Measurements from ENCODE around the gene SAMD8. TPM values are rescaled to one million over a fixed set of nuclear protein-coding genes. Genes with fewer than 3 reads are reported as not detected.

SAMD8 gene
- total and polyA plus RNA-seq, 2 donors (not counting 3 experiments of a cell fraction or from before 2014, with no cell fraction given): 19.6 to 22.8 TPM

DNA sequence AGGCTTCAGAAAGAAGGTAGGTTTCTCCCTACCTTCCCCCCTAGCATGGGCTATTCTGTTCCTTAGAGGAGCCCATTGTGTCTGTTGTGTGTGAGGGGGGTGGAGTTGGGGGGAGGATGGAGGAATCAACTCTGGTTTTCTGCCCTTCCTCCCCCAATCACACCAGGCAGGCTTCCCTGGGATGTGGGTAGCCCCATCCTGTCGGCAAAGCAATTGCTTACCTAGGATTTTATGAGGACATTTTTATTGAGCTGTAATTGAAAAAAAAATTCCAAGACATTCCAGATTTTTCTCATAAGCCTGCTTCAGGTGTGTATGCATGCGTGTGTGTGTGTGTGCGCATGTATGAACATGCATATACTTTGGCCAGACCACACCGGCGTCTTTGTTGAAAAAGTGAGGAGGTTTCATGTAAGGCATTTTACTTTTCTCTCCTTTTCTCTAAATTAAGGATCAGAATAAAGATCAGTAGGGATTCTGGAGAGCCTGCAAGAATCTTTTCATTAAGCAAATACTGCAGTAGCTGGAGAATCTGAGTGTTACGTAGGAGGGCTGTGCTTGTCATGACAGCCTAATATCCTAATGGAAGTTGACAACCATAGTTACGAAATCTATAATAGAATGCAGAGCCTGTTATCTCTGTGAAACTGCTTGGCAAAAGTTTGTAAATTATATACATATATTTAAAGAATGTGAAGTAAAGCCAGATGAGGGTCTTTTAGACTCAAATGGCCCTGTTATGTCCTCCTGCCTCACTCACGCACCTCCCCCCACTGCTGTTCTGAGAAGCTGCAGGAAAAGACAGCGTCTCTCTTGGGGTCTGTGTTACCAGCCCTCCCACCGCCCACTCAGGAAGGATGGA lies 27.3 kb upstream of the SAMD8 start:
- POLR2A ChIA-PET: no interaction called here
- no TSS peak for BruUV-seq (replicated peaks)
- no peak overlapping the region for H3K27ac ChIP-seq (ENCODE audit: insufficient read depth, low read depth, low read length)
- peaks cover 3 to 6% of the 10 kb centered on the region in 2 experiments for H3K27me3 ChIP-seq (ENCODE audit: control insufficient read depth in 2 of 2, insufficient read depth in 2 of 2, low read length in 2 of 2)
- intact Hi-C loops (cut with micrococcal nuclease): no loop called here
- H3K36me3 ChIP-seq (ENCODE audit: control insufficient read depth in 2 of 2, extremely low read depth in 1 of 2, insufficient read depth in 2 of 2, low read length in 2 of 2): no peaks in the 10 kb centered on the region
- CTCF ChIA-PET: no interaction called here
- H3K79me2 ChIP-seq (ENCODE audit: control insufficient read depth, insufficient read depth, low read length): no peaks in the 10 kb centered on the region
- H3K9me1 ChIP-seq (replicated peaks; ENCODE audit: control insufficient read depth, extremely low read depth, insufficient read depth, low read length): no peaks in the 10 kb centered on the region
- DNase-seq (ENCODE audit: low read depth, low spot score) (no peak), FAIRE-seq (no peak)
- H3K4me1 ChIP-seq (ENCODE audit: control insufficient read depth, extremely low read depth, insufficient read depth, low read length): no peaks in the 10 kb centered on the region
- no peak overlapping the region for H2AFZ ChIP-seq (ENCODE audit: low read depth, low read length)
- no peak overlapping the region for H3K4me3 ChIP-seq (replicated peaks in 1 of 3; ENCODE audit: insufficient read depth in 1 of 3, low read depth in 1 of 3, low read length in 3 of 3)
- no peak overlapping the region for H3K9ac ChIP-seq (replicated peaks; ENCODE audit: extremely low read depth, insufficient read depth, low read length)
- no peaks in the 10 kb centered on the region for H3K9me3 ChIP-seq (replicated peaks; ENCODE audit: control insufficient read depth, insufficient read depth, low read length)
- H4K20me1 ChIP-seq (replicated peaks; ENCODE audit: control insufficient read depth, extremely low read depth, insufficient read depth, low read length): no peaks in the 10 kb centered on the region
- TF ChIP-seq POLR2AphosphoS5 (IDR thresholded peaks at IDR 0.05; ENCODE audit: insufficient read depth, low read depth, low read length): no peak
- no peak for TF ChIP-seq EZH2 (IDR thresholded peaks at IDR 0.05; ENCODE audit: borderline replicate concordance, low read depth, low read length, severe bottlenecking)
- no peak overlapping the region for H3K4me2 ChIP-seq (ENCODE audit: insufficient read depth, low read length)
- dilution Hi-C loops (cut with MboI; ENCODE audit: extremely low pct_ligation_motif_present, low sequenced_read_pairs): no loop called here

DNA sequence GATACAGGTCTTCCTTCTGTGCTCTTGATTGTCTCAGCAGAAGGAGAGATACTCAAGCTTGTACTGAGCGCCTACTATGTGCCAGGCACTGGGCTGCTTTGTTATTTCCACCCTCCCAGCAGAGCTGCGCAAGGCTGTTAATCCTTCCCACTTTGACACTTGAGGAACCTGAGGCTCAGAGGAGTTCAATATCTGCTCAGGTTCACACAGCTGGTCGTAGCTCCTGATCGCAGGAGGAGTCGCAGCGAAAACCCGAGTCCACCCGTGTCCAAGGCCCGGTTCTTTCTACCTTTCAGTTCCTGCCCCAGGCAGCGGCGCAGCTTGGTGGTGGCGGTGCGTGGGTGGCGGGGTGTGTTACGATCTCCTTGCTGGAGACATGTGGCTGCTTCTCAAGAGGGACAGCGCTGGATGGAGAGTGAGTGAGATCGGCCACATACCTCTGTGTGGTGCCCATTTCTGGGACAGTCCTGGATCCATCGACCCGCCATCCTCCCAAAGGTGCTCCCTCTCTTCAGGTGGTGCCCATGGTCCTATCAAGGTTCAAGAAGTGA lies 26.5 kb upstream of the SAMD8 start:
- H3K79me2 ChIP-seq (ENCODE audit: control insufficient read depth, insufficient read depth, low read length): no peaks in the 10 kb centered on the region
- H3K4me3 ChIP-seq (replicated peaks in 1 of 3; ENCODE audit: insufficient read depth in 1 of 3, low read depth in 1 of 3, low read length in 3 of 3): no peak overlapping the region
- H3K9me3 ChIP-seq (replicated peaks; ENCODE audit: control insufficient read depth, insufficient read depth, low read length): no peaks in the 10 kb centered on the region
- FAIRE-seq: no peak
- no peak overlapping the region for H2AFZ ChIP-seq (ENCODE audit: low read depth, low read length)
- BruUV-seq (replicated peaks): no TSS peak
- POLR2A ChIA-PET: no interaction called here
- H4K20me1 ChIP-seq (replicated peaks; ENCODE audit: control insufficient read depth, extremely low read depth, insufficient read depth, low read length): no peaks in the 10 kb centered on the region
- no peak overlapping the region for H3K27ac ChIP-seq (ENCODE audit: insufficient read depth, low read depth, low read length)
- dilution Hi-C loops (cut with MboI; ENCODE audit: extremely low pct_ligation_motif_present, low sequenced_read_pairs) (no loop called here), intact Hi-C loops (cut with micrococcal nuclease) (no loop called here)
- H3K9ac ChIP-seq (replicated peaks; ENCODE audit: extremely low read depth, insufficient read depth, low read length): no peak overlapping the region
- DNase-seq (ENCODE audit: low read depth, low spot score): no peak
- H3K27me3 ChIP-seq (ENCODE audit: control insufficient read depth in 2 of 2, insufficient read depth in 2 of 2, low read length in 2 of 2): peaks cover 3 to 6% of the 10 kb centered on the region in 2 experiments
- no peak overlapping the region for H3K4me2 ChIP-seq (ENCODE audit: insufficient read depth, low read length)
- TF ChIP-seq, protein P1, sequence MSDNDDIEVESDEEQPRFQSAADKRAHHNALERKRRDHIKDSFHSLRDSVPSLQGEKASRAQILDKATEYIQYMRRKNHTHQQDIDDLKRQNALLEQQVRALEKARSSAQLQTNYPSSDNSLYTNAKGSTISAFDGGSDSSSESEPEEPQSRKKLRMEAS (IDR thresholded peaks at IDR 0.05; ENCODE audit: insufficient read depth, insufficient read length): no peak
- TF ChIP-seq POLR2AphosphoS5 (IDR thresholded peaks at IDR 0.05; ENCODE audit: insufficient read depth, low read depth, low read length) (no peak), MYC (IDR thresholded peaks at IDR 0.05; ENCODE audit: low read depth, low read length) (no peak), EZH2 (IDR thresholded peaks at IDR 0.05; ENCODE audit: borderline replicate concordance, low read depth, low read length, severe bottlenecking) (no peak), POLR2A (IDR thresholded peaks at IDR 0.05; ENCODE audit: low read depth, low read length) (no peak), JUN (IDR thresholded peaks at IDR 0.05; ENCODE audit: borderline replicate concordance, insufficient read depth, insufficient read length, low read depth) (no peak), GATA2 (IDR thresholded peaks at IDR 0.05; ENCODE audit: insufficient read depth, insufficient read length, low read depth, low read length) (no peak), FOS (IDR thresholded peaks at IDR 0.05; ENCODE audit: borderline replicate concordance, insufficient read depth, low read length) (no peak)
- TF ChIP-seq, protein P2, sequence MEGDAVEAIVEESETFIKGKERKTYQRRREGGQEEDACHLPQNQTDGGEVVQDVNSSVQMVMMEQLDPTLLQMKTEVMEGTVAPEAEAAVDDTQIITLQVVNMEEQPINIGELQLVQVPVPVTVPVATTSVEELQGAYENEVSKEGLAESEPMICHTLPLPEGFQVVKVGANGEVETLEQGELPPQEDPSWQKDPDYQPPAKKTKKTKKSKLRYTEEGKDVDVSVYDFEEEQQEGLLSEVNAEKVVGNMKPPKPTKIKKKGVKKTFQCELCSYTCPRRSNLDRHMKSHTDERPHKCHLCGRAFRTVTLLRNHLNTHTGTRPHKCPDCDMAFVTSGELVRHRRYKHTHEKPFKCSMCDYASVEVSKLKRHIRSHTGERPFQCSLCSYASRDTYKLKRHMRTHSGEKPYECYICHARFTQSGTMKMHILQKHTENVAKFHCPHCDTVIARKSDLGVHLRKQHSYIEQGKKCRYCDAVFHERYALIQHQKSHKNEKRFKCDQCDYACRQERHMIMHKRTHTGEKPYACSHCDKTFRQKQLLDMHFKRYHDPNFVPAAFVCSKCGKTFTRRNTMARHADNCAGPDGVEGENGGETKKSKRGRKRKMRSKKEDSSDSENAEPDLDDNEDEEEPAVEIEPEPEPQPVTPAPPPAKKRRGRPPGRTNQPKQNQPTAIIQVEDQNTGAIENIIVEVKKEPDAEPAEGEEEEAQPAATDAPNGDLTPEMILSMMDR (IDR thresholded peaks at IDR 0.05; ENCODE audit: extremely low read depth in 1 of 2, insufficient read depth in 1 of 2, low read depth in 1 of 2, low read length in 2 of 2): no peak
- H3K4me1 ChIP-seq (ENCODE audit: control insufficient read depth, extremely low read depth, insufficient read depth, low read length): no peaks in the 10 kb centered on the region
- no peaks in the 10 kb centered on the region for H3K9me1 ChIP-seq (replicated peaks; ENCODE audit: control insufficient read depth, extremely low read depth, insufficient read depth, low read length)
- no peaks in the 10 kb centered on the region for H3K36me3 ChIP-seq (ENCODE audit: control insufficient read depth in 2 of 2, extremely low read depth in 1 of 2, insufficient read depth in 2 of 2, low read length in 2 of 2)
- CTCF ChIA-PET: no interaction called here
